GM19025 (cell line): ENCODE data around the gene OR52A1.

Experiments
- ATAC-seq: cut with Tn5 transposase; IDR thresholded peaks from one replicate; pipeline ENCODE4 v1.9.1; 2021; ENCODE audit warnings: mild to moderate bottlenecking, low read depth, moderate library complexity; ENCODE audit not compliant: unreplicated experiment

The OR52A1 gene

DNA sequence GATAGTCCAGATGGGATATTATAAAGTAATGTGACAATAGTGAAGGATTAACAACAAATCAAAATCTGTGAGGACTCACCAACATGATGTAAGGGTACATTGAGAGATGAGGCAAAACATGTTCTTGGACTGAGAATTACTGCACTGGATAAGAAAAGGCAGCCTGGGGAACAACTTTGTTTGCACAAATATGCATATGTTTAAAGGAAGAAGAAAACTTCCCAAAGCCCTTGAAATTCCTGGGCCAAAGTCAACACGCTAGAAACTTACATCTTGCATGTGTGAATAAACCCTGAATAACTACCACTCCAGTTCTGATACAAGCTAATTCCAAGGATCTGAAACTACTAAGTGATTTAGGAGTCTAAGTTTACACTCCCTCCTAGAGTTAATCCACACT is 17.5 kb downstream of the OR52A1 start:
- no peak for ATAC-seq

DNA sequence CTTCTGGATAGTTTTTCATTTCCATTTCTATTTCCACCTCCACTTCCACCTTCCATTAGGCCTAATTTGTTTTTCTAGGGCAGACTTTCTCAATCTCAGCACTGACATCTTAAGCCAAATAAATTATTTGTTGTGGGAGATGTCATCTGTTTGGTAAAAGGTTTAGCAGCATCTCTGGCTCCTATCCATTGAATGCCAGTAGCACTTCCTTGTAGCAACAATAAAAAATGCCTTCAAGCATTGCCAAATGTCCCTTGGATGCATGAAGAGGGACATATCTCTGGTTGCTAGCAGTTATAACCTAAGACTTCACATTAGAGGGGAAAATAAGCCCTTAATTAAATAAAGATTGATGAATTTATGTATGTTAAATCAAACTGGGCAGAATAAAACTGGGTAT is 18.3 kb downstream of the OR52A1 start:
- no peak for ATAC-seq

DNA sequence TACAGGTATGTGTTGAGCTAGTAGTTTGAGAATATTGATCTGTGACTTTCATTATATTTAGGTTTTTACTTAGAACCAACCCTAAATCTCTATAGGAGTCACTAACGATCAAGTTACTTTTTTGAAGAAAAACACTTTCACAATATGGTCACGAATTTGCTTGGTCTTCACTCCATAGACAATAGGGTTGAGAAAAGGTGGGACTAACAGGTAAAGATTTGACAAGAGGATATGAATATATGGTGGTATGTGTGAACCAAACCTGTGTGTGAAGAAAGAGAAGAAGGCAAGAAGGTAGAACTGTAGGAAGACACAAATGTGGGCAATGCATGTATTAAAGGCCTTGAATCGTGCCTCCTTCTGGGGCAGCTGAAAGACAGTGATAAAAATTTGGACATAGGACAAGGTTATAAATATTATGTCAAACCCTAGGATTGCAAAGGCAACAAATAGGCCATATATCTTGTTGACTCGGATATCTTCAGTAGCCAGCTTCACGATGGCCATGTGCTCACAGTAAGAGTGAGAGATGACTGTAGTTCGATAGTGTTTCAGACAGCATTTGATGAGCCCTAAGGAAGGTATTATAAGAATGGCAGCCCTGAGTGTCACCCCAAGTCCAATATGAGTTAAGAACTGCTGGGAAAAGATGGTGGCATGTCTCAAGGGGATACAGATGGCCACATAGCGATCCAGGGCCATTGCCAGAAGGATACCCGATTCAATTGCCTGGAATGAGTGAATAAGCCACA is 22.8 kb downstream of the OR52A1 start:
- ATAC-seq = no peak

DNA sequence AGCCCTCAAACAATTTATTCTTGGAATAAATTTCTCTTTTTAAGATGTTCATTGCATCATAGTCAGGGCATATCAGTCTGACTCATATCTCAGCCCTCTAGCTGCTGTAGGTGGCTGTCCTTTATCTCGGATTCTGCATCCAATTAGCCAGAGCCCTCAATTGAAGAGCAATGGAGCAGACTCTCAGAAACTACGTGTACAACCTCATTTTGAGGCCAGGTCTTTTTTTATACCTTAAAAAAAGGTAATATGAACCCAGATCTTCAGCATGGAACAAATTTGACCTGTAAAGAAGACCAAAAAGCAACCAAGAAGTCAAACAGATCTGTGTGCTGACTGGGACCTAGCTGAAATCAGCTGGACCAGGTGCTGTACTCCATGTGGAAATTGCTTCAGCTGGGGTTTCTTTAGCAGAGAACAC is 25.1 kb downstream of the OR52A1 start:
- no peak for ATAC-seq

DNA sequence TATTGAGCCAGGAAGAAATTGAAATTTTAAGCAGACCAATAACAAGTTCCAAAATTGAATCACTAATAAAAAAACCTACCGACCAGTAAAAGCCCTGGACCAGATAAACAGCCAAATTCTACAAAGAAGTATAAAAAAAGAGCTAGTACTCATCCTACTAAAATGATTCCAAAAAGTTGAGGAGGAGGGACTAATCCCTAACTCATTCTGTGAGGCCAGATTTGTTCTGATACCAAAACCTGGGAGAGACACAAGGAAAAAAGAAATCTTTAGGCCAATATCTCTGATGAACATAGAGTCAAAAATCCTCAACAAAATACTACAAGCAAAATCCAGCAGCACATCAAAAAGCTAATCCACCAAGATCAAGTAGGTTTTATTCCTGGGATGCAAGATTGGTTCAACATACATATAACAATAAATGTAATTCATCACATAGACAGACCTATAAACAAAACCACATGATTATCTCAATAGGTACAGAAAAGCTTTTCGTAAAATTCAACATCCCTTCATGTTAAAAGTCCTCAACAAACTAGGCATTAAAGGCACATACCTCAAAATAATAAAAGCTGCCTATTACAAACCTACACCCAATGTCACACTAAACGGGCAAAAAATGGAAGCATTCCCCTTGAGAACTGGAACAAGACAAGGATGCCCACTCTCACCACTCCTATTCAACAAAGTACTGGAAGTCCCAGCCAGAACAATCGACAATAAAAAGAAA is 29.5 kb downstream of the OR52A1 start:
- ATAC-seq = no peak

DNA sequence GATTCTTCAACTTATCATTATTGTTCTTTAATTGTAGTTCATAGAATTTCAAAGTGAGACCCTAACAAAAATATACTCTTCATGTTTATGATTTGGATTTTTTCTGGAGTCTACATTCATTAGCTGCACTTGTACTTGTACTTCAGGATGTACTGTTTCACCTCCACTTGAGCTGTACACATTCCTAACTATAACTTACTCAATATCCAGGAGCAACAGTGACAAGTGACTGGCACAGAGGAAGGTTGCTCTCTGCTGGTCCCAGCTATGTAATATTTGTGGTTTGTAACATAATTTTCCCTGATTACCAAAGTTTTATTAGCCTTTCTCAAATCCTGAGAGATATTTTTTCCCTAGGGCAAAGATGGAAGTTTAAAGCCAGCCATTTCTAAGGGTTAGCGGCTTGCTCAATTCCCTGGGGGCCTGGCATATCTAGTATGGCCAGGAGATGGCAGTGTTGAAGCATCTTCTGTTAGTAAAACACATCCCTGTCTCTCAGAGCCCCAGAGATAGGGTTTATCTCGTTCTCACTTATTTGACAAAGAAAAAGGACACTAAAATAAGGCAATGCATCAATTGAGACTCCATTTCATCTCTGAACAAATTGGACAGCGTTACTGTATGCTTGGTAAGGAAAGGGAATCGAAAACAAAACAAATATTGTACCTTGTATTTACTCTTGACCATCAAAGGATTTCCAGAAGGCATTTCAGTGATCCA is 30.6 kb downstream of the OR52A1 start:
- peak; percentile 87 for ATAC-seq

DNA sequence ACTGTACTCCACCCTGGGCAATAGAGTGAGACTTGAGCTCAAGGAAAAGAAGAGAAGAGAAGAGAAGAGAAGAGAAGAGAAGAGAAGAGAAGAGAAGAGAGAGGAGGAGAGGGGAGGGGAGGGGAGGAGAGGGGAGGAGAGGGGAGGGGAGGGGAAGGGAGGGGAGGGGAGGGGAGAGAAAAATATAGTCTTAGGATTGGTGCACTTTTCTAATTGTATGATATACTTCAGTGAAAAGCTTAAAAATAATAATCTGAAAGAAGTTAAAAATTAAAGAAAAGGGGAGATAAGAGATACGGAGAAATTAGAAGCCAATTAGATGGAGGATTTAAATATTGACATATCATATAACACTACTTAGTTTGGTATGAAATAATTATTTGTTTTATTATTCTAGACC is 35.7 kb downstream of the OR52A1 start:
- ATAC-seq = no peak

DNA sequence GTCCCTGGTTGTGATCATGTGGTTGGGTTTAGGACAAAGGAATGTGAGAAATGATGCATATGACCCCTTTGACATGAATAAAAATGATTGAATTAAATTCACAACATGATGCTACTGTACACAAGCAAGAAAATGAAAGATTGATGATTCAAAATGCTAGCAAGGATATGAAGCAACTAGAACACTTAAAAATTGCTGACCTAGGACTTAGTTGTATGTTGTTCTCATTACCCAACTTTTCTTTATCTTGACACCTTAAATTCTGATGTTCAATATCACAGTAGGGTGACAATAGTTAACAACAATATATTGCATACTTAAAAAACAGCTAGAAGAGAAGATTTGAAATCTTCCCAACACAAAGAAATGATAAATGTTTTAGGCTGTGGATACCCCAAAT is 37.0 kb downstream of the OR52A1 start:
- no peak for ATAC-seq

DNA sequence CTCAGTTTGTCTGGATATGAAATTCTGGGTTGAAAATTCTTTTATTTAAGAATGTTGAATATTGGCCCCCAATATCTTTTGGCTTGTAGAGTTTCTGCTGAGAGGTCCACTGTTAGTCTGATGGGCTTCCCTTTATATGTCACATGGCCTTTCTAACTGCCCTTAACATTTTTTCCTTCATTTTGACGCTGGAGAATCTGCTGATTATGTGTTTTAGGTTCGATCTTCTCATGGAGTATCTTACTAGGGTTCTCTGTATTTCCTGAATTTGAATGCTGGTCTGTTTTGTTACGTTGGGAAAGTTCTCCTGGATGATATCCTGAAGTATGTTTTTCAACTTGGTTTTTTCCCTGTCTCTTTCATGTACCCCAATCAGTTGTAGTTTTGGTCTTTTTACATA is 39.2 kb downstream of the OR52A1 start:
- no peak for ATAC-seq

DNA sequence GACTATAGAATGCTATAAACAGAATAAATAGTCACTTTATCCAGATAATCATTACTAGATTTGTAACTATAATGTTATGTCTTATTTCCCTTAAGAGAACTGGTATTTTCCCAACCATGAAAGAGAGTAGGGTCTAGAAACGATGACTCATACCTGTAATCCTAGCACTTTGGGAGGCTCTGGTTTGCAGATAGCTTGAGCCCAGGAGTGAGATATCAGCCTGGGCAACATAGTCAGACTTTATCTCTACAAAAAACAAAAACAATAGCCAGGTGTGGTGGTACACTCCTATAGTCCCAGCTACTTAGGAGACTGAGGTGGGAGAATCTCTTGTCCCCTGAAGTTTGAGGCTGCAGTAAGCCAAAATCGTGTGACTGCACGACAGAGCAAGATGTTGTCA is 47.3 kb downstream of the OR52A1 start:
- no peak for ATAC-seq

DNA sequence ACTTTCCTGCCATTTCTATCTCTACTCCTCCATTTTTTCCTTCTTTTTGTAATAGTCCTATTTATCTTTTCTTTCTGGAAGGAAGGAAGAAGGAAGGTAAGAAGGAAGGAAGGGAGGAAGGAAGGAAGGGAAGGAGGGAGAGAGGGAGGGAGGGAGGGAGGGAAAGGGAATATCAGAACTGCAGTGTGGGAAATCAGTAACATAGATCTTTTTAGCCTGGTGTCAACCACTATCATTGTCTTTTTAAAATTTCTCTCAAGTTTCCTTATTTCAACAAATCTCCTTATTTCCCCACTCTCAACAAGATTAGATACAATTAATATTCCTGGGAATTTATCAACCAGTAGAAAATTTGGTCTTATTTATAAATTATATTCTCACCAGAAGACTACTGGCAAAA is 51.5 kb downstream of the OR52A1 start:
- ATAC-seq = no peak

DNA sequence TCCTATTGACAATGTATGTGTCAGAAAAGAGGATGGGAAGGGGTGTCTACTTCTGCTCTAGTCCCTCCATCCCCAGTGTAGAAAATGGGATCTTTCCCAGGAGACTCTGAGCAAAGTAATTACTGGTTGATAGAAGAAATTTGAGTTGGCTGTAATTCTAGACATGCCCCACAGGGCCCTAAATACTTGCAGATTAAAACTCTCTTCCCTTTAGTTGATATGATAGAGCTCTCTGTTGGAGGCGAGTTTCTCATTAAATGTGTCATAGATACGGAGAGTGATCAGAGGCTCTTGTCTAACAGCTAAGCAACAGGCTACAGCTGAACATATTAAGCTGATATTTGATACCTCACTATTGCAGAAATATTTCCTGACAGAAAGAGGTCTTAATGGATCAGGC is 52.3 kb downstream of the OR52A1 start:
- no peak for ATAC-seq

DNA sequence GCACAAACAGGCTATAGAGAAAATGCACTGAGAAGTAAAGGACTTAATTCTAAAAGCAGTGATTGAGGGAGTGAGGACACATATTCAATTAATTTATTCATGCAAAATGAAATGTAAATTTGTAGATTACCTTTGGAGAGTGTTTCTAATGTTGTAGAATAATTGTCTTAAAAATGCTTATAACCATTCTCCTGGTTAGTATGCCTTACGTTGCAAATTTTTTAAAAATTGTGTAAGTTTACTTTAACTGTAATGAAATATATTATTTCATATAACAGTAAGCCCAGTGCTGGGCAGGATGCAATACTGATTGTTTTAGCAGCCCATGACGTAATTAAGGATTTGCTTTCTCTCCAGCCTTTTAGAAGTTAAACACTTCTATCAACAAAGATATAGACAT is 58.5 kb downstream of the OR52A1 start:
- ATAC-seq = no peak
